ENCODE measurements around the gene MSX1. TPM values are rescaled to one million over a fixed set of nuclear protein-coding genes. Genes with fewer than 3 reads are reported as not detected.

The MSX1 gene
- total and polyA plus RNA-seq, 2 of the 8 experiments (the other 6 are each of a cell fraction or from before 2014, with no cell fraction given): 0.47 TPM; not detected in 1

DNA sequence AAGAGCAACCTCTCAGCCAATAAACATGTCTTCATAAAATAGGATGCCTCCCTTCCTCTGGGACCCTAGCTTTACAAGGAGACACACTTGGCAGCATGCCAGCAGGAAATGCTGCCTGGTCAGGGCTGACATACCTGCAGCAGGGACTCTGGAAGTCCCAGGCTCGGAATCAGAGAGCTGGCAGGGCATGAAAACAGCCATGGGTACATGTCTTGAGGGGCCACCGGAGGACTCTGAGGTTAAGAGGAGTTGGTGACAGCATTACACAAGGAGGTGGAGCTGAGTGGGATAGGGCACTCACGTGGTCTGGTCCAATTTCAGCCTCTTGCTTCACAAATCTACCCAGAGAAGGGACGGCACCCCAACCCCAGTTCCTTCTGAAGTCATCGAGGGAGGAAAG lies 15.7 kb downstream of the MSX1 start:
- Histone ChIP-seq H3K23me2 (ENCODE audit: low read depth, low read length) (no peaks in the 10 kb centered on the region; the same call in 1 of the 2 replicates), H3K4me2 (ENCODE audit: insufficient read depth in 1 of 2, low read depth in 2 of 2, low read length in 2 of 2) (no peak overlapping the region), H3K36me3 (ENCODE audit: control insufficient read depth in 2 of 4, insufficient read depth in 4 of 4, low read length in 3 of 4) (no peaks in the 10 kb centered on the region), H3K9ac (replicated peaks in 1 of 4; ENCODE audit: extremely low read depth in 1 of 4, low read depth in 3 of 4, low read length in 3 of 4) (no peak overlapping the region), H2BK5ac (ENCODE audit: low read depth, low read length) (no peak overlapping the region), H3K18ac (ENCODE audit: extremely low read depth, low read length) (no peak overlapping the region), H2BK20ac (ENCODE audit: low read length) (no peak overlapping the region), H4K20me1 (replicated peaks in 1 of 2; ENCODE audit: control insufficient read depth in 1 of 2, insufficient read depth in 2 of 2, low read length in 2 of 2) (peaks cover 0 to 25% of the 10 kb centered on the region in 2 experiments), H3K23ac (ENCODE audit: insufficient read length) (no peak overlapping the region), H3K4me3 (ENCODE audit: extremely low read depth in 1 of 4, insufficient read depth in 2 of 4, low read depth in 3 of 4, low read length in 4 of 4) (no peak overlapping the region), H3K4me1 (replicated peaks in 1 of 4; ENCODE audit: control insufficient read depth in 3 of 4, insufficient read depth in 4 of 4, low read length in 3 of 4) (peaks cover 0 to 22% (median 12%) of the 10 kb centered on the region in 4 experiments; a peak in 6 of 7 replicates), H2BK120ac (replicated peaks; ENCODE audit: low read depth, low read length) (no peak overlapping the region), H4K8ac (ENCODE audit: extremely low read depth, insufficient read depth, low read length) (no peak overlapping the region), H4K5ac (ENCODE audit: insufficient read length, low read depth, low read length) (no peak overlapping the region), H3K14ac (ENCODE audit: insufficient read length) (no peak overlapping the region), H2BK15ac (ENCODE audit: low read length) (no peak overlapping the region), H4K91ac (replicated peaks; ENCODE audit: insufficient read length, low read length) (no peak overlapping the region), H3K27ac (ENCODE audit: low read depth, low read length) (no peak overlapping the region), H3K27me3 (replicated peaks in 1 of 4; ENCODE audit: control insufficient read depth in 3 of 4, extremely low read depth in 1 of 4, insufficient read depth in 3 of 4, low read length in 3 of 4) (peaks cover 50 to 80% (median 67%) of the 10 kb centered on the region in 4 experiments), H3K79me1 (ENCODE audit: low read depth, low read length) (no peaks in the 10 kb centered on the region), H2AK5ac (ENCODE audit: low read depth, low read length) (no peak overlapping the region; the same call in 1 of the 2 replicates), H3K4ac (replicated peaks; ENCODE audit: insufficient read length, low read depth, low read length) (no peak overlapping the region), H2BK12ac (ENCODE audit: low read depth, low read length) (no peak overlapping the region), H2AFZ (ENCODE audit: low read length) (no peak overlapping the region), H3K9me3 (ENCODE audit: insufficient read depth in 2 of 2, low read depth in 1 of 2, low read length in 1 of 2) (no peaks in the 10 kb centered on the region), H3K56ac (replicated peaks; ENCODE audit: insufficient read length, low read depth, low read length) (no peak overlapping the region), H3K79me2 (ENCODE audit: control insufficient read depth in 1 of 2, insufficient read depth in 2 of 2, low read length in 2 of 2) (no peaks in the 10 kb centered on the region)
- WGBS, 2 experiments (ENCODE audit: extremely low coverage in 1 of 2, insufficient coverage in 1 of 2, insufficient read length in 1 of 2, insufficient replicate concordance in 2 of 2, low coverage in 1 of 2, low lambda C conversion rate in 2 of 2, missing lambda C conversion rate in 1 of 2): 47% methylated on average over 5 of the region's 5 CpGs; no CpG with 5 or more reads in 1 of the 2 experiments
- DNase-seq (ENCODE audit: low read depth in 1 of 2, low spot score in 2 of 2) (no peak), FAIRE-seq (no peak)
- ChIA-PET POLR2A (ENCODE audit: partially characterized antibody) (interaction anchor here (0.6 kb wide), 1 partner anchor 457 kb away, joined by 3 read pairs; no protein-coding TSS in a partner anchor), CTCF (ENCODE audit: partially characterized antibody) (interaction anchor here (0.8 to 4.4 kb wide), 6 partner anchors 13 to 426 kb away, joined by 3 to 11 read pairs (median 4); no protein-coding TSS in a partner anchor)
- TF ChIP-seq RAD21 (IDR thresholded peaks at IDR 0.05 in 1 of 2, conservative IDR thresholded peaks at IDR 0.05 in 1 of 2; ENCODE audit: low read depth in 2 of 2, low read length in 2 of 2): no peak
- no peak for TF ChIP-seq PHF8 (conservative IDR thresholded peaks at IDR 0.05; ENCODE audit: low read depth, low read length)
- no peak for TF ChIP-seq USF2 (IDR thresholded peaks at IDR 0.05; ENCODE audit: low read length)
- no peak for TF ChIP-seq CTBP2 (IDR thresholded peaks at IDR 0.05; ENCODE audit: borderline replicate concordance, insufficient read depth, insufficient read length, low read length)
- no peak for TF ChIP-seq HDAC2 (IDR thresholded peaks at IDR 0.05; ENCODE audit: borderline replicate concordance in 1 of 2, low read depth in 2 of 2, low read length in 2 of 2)
